ENCODE results near the gene RPS14.
A peak's percentile ranks its signal among the peaks of the same experiment; 100 is the strongest.
"Not testable (repeated sequence)": the region's sequence is repeated elsewhere in the genome, so short reads cannot be mapped to it uniquely, and the experiment has no call there.

RPS14 gene

DNA sequence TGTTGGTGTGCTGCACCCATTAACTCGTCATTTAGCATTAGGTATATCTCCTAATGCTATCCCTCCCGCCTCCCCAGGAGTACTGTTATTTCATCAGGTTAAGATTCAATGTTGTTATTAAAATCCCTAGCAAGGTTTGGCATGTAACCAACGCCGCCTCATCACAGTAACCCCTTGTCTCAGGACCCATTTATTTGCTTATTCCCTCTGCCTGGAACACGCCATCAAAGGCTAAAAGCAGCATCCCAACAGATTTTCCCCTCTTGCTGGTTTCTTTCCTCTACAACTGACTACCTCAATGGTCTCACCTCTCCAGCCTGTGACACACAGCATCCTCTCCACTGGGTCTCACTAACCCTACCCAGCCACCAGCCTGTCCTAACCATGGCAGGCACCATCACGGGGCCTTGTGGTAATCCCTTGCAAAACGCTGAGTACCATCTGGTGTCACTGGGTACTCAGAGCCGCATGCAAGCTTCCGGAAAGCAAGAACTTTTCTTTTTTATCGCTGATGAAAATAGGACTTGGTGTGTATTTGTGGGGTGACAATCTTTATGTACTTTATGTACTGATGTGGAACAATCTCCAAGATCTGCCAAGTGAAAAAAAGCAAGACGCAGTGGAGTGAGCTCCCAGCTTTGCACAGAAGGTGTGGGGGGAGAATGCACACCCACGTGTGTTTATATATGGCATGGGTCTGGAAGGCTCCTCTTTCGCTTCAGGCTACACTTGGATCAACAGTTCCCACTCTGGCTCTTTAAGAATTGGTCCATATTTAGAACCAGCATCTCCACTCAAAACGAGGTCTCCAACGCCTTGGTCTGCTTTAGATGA lies 6.1 kb downstream of the RPS14 start:
- DNase-seq = no peak

DNA sequence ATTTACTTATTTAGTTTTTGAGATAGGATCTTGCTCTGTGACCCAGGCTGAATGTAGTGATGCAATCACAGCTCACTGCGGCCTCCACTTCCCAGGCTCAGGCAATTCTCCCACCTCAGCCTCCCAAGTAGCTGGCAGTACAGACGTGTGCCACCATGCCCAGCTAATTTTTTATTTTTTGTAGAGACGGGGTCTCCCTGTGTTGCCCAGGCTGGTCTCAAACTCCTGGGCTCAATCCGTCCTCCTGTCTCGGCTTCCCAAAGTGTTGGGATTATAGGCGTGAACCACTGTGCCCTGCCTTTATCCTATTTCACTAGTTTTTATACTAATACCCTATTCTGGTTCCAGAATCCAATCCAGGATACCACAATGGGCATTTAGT lies 6.8 kb downstream of the RPS14 start:
- DNase-seq = no peak

DNA sequence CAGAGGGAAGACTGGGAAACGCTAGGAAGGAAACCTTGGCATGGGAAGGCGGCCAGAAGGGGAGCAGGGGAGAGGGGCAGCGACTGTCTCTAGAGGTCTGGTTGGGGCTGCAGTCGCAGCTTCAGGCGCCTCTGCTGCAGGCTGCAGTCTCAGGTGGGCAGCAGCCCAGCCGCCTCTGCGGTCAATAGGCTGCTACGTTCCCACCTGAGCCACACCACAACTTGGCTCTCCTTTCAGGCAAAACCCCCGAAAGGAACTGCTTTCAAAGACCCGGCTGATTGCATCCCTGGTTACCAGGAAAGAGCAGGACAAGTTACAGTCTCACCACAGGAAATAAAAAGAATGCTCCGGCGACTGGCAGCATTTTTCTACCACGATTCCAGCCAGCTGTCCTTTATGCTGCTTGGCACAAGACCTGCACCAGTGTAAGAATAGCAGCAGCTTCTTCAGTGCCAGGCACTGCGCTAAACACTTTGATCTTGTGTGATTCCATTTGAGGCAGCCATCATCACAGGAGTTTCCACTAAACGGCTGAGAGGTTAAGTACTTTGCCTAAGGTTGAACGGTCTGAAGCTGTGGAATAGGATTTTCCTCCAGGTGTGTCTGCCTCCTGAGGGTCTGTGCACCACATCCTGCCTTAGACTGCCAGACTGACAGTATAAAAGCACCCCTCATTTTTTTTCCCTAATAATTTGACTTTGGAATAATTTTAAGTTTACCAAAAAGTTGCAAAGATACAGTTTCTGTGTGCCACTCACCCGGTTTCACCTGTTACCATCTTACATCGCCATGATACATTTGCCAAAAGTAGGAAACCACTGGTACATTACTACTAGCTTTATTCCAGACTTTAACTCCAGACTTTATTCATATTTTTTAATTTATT lies 7.5 kb downstream of the RPS14 start:
- no peak for DNase-seq

DNA sequence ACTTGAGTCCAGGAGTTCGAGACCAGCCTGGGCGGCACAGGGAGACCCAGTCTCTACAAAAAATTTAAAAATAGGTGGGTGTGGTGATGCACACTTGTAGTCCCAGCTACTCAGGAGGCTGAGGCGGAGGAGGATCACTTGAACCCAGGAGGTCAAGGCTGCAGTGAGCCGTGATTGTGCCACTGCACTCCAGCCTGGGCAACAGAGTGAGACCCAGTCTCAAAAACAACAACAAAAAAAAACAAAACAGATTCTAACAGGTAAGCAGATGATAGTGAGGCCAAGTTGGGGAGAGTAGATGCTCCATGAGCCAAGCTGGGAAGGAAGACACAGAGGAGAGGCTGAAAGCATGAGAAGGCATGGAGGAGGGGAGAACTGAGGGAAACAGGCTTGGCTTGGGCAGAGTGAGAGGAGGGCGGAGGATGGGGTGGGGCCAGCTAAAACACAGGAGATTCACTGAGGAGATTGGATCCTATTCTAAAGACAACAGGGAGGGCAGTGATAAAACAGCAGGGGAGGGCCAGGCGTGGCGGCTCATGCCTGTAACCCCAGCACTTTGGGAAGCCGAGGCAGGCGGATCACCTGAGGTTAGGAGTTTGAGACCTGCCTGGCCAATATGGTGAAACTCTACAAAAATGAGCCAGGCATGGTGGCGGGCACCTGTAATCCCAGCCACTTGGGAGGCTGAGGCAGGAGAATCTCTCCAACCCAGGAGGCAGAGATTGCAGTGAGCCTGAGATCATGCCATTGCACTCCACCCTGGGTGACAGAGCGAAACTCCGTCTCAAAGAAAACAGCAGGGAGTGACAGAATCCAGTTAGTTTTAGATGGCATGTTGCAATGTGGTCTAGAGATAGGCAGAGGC lies 8.4 kb downstream of the RPS14 start:
- DNase-seq = no peak

GRCh38 chr5:150438873-150439546 lies 10.5 kb downstream of the RPS14 start:
- DNase-seq = no peak

- peak; percentile 84 for DNase-seq
Measured at GRCh38 chr5:150436141-150436680, 13.3 kb downstream of the RPS14 start.

DNA sequence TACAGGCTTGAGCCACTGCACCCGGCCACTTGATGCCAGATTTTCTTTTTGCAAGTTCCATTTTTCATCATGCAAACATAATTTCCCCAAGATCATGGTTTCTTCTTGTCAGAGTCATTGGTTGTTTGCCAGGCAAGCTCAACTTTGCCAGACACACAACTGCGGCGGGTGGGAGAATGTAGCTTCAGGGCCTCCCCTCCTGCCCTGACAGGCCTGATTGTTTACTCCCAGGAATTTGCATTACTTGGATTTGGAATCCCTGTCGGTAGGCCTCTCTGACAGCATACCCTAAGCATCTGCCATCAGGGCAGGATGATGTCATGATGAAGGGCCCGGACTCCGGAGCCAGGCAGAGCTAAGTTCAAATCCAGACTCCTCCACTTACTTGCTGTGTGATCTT lies 15.1 kb downstream of the RPS14 start:
- DNase-seq = no peak

DNA sequence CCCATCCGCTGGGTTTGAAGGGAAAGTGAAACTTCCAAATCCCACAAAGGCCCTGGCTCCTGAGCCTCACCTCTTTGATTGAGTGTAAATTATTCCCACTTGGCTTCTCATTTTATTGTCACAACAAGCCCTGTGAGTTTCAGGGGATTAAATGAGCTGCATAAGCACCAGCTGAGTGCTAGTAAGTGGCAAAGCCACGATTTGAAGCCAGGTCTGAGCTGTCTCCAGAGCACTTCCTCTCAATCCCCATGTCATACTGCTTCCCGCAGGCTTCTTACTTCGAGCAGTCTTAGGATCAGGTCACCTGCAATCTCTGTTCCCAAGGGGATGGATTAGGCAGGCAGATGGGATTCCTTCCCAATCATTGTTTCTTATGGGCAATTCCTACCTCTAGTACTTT lies 18.0 kb downstream of the RPS14 start:
- DNase-seq = no peak

GRCh38 chr5:150431048-150431447 lies 18.5 kb downstream of the RPS14 start:
- no peak for DNase-seq

DNA sequence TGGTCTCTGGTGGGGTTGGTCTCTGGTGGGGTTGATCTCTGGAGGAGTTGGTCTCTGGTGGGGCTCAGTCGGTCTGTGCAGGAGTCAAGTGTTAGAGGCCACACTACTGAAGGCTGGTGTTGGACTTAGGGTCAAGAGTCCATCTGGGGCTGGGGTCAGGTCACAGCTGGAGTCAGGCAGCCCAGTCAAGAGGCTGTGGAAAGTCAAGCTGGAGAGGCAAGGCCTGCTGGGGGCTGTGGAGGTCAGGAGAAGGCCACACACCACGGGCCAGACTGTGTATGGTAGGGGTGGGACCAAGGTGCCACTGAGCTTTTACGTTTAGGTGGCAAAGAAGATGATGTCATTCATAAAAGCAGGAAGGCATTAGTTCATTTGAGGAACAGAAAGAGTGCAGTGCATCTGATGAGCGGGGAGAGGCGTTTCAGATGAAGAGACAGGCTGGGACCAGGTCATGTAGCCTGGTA lies 20.1 kb downstream of the RPS14 start:
- no peak for DNase-seq

DNA sequence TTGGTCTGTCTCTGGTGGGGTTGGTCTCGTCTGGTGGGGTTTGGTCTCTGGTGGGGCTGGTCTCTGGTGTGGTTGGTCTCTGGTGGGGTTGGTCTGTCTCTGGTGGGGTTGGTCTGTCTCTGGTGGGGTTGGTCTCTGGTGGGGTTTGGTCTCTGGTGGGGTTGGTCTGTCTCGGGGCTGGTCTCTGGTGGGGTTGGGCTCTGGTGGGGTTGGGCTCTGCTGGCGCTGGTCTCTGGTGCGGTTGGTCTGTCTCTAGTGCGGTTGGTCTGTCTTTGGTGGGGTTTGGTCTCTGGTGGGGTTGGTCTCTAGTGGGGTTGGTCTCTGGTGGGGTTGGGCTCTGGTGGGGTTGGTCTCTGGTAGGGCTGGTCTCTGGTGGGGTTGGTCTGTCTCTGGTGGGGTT lies 20.6 kb downstream of the RPS14 start:
- no peak for DNase-seq

DNA sequence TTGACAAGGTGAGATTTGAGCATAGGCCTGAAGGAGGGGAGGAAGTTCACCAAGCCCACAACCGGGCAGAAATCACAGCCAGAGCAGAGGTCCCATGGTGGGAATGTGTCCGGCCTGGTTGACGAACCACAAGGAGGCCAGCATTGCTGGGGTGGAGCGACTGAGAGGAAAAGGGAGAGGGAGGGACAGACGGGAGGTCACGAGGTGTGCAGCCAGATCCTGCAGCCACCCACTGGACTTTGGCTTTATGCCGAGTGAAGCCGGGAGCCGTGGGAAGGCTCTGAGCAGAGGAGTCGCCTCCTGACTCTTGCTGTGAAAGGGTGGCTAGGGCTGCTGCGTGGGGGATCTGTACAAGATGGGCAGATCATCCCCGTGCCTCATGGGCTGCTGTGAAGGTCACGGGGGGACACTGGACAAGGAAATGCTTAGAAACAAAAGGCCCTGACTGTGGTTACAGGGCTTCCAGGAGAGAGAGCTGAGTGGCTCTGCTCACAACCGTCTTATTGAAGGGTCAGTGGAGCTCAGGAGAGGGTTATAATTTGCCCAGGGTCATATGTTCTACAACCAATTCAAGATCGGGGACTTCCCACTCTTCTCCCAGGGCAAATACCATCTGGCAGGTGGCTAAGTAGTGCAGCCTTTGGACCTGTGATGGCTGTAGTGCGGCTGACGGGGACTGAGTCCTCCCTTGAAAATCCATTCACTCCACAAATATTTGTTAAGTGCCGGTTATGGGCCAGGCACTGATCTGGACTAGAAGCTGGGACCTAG lies 21.2 kb downstream of the RPS14 start:
- no peak for DNase-seq

DNA sequence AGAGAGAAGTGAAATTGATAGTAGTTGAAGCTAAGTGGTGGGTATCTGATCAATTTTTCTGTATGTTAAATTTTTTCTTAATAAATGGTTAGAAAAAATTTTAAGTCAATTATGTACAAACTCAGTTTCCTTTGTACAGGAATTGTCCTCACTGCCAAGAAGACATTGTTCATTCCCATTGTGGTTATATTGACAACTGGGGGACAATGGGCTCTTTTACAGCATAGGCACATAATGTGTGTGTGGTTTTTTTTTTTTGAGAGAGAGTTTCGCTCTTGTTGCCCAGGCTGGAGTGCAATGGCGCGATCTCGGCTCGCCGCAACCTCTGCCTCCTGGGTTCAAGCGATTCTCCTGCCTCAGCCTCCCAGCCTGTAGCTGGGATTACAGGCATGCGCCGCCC lies 23.4 kb downstream of the RPS14 start:
- not testable (repeated sequence) for DNase-seq

GRCh38 chr5:150422758-150423157 lies 26.8 kb downstream of the RPS14 start:
- no peak for DNase-seq

DNA sequence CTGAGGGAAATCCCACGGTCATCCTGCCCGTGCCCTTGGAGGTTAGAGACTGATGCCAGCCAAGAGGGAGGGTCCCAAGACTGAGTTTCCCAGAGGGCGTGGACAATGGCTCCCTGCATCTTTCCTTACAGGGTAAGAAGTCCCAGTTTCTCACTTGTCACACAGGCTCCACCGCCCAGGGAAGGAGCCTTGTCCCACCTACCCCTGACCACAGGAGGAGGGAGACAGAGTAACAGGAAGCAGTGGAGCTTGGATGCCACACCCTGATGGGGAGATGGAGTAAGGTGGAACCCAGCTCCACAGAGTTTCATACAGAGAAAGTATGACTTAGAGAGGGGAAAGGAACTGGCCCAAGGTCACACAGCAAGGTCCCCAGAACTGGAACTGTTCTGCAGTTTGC lies 27.5 kb downstream of the RPS14 start:
- no peak for DNase-seq

DNA sequence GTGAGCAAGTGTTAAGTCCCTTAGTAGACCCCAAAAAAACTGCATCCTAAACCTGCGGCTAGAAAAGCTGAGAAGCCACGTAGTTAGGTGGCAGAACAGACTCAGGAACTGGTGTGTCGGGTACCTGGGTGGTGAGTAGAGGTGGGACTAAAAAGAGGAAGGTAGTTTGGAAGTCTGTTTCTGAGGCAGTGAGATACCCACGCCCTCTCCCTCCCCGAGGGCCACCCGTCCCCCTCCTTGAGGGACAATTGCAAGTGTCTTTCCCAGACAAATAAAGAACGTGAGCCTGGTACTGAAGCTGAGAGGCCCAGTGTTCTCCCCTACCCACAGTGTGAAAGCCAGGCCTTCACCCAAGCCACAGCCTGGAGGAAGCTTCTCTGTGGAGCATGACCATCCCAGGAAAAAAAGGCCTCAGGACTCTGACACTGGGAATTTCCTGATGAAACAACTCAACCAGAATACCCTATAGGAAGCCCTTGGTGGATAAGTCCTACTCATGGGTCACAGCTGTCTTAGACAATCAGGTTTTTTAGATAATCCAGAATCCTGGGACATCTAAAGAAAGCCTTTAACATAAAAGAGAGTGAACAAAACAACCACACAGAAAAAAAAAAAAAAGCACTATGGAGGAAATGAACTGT lies 29.8 kb downstream of the RPS14 start:
- no peak for DNase-seq

- DNase-seq = not testable (repeated sequence)
Measured at GRCh38 chr5:150413902-150414790, 35.4 kb downstream of the RPS14 start.

- no peak for DNase-seq
Measured at GRCh38 chr5:150413176-150413901, 36.2 kb downstream of the RPS14 start.

Data from activated T-cell treated with anti-CD3 and anti-CD28 coated beads, Interleukin-2, amount 50 U/mL, for 1 hour (primary cell).